OCI-LY1 (cell line): ENCODE measurements around the gene ANKRD24.
A peak's percentile ranks its signal among the peaks of the same experiment; 100 is the strongest.

Experiments used
- H2AFZ ChIP-seq: fragments of 200-600 bp; sonication (generic), shearing (Covaris generic); 2 replicates; pipeline ENCODE4 v1.6.0; 2014; ENCODE audit warnings: antibody characterized with exemption, mild to moderate bottlenecking, low read length
- H3F3A ChIP-seq: fragments of 200-600 bp; sonication (generic), shearing (Covaris generic); 2 replicates; pipeline ENCODE4 v1.6.0; 2014; ENCODE audit warnings: mild to moderate bottlenecking, antibody characterized with exemption, low read length, moderate library complexity; ENCODE audit not compliant: insufficient read depth
- H3K27ac ChIP-seq: fragments of 200-600 bp; sonication (generic); 2 replicates; pipeline ENCODE4 v1.5.1; 2014; ENCODE audit warnings: low read length, mixed run types, mild to moderate bottlenecking, low read depth; ENCODE audit not compliant: poor library complexity, severe bottlenecking
- H3K27me3 ChIP-seq: fragments of 200-600 bp; sonication (generic); 2 replicates; pipeline ENCODE4 v1.6.0; 2014; ENCODE audit warnings: antibody characterized with exemption, mild to moderate bottlenecking, low read length, moderate library complexity; ENCODE audit not compliant: insufficient read depth
- H3K36me3 ChIP-seq: fragments of 200-600 bp; sonication (generic); 2 replicates; pipeline ENCODE4 v1.6.1; 2014; ENCODE audit warnings: mild to moderate bottlenecking, antibody characterized with exemption, low read length, moderate library complexity, mixed read lengths; ENCODE audit not compliant: insufficient read depth
- H3K4me1 ChIP-seq: fragments of 200-600 bp; sonication (generic); 2 replicates; pipeline ENCODE4 v1.5.1; 2014; ENCODE audit warnings: mild to moderate bottlenecking, low read length, moderate library complexity; ENCODE audit not compliant: insufficient read depth, severe bottlenecking
- H3K4me2 ChIP-seq: fragments of 200-600 bp; sonication (generic), shearing (Covaris generic); 2 replicates; pipeline ENCODE4 v1.6.1; 2014; ENCODE audit warnings: low read length
- H3K4me3 ChIP-seq: fragments of 200-600 bp; sonication (generic); 2 replicates; pipeline ENCODE4 v1.5.1; 2014; ENCODE audit warnings: low read length, low read depth, mild to moderate bottlenecking, mixed read lengths; ENCODE audit not compliant: poor library complexity, severe bottlenecking
- H3K79me2 ChIP-seq: fragments of 200-600 bp; shearing (Covaris generic); 2 replicates; pipeline ENCODE4 v1.6.1; 2016; ENCODE audit warnings: mixed run types, low read length, mixed read lengths; ENCODE audit not compliant: insufficient read depth
- H3K9ac ChIP-seq: fragments of 200-600 bp; sonication (generic), shearing (Covaris generic); 2 replicates; pipeline ENCODE4 v1.6.1; 2014; ENCODE audit warnings: mild to moderate bottlenecking, low read length, mixed read lengths
- H3K9me2 ChIP-seq: fragments of 200-600 bp; sonication (generic), shearing (Covaris generic); 2 replicates; pipeline ENCODE4 v1.6.1; 2014; ENCODE audit warnings: low read depth, mild to moderate bottlenecking, low read length, mixed read lengths
- H3K9me3 ChIP-seq: fragments of 200-600 bp; shearing (Covaris generic); 2 replicates; pipeline ENCODE4 v1.6.1; 2014; ENCODE audit warnings: low read length, mixed read lengths
- H4K20me1 ChIP-seq: fragments of 200-600 bp; sonication (generic), shearing (Covaris generic); 2 replicates; pipeline ENCODE4 v1.6.0; 2016; ENCODE audit warnings: mild to moderate bottlenecking, low read length; ENCODE audit not compliant: insufficient read depth
- EZH2 ChIP-seq: fragments of 200-600 bp; sonication (generic), shearing (Covaris generic); IDR thresholded peaks from 2 replicates; pipeline ENCODE4 v1.8.0; 2017; ENCODE audit warnings: borderline replicate concordance, mixed run types, mild to moderate bottlenecking, antibody characterized with exemption, low read length, moderate library complexity, mixed read lengths
- TF ChIP-seq, protein P1 (sequence below): fragments of 200-600 bp; sonication (generic), shearing (Covaris generic); IDR thresholded peaks from 2 replicates; pipeline ENCODE4 v1.5.1; 2017; ENCODE audit warnings: mild to moderate bottlenecking, antibody characterized with exemption, low read length, moderate library complexity, mixed read lengths

The ANKRD24 gene

DNA sequence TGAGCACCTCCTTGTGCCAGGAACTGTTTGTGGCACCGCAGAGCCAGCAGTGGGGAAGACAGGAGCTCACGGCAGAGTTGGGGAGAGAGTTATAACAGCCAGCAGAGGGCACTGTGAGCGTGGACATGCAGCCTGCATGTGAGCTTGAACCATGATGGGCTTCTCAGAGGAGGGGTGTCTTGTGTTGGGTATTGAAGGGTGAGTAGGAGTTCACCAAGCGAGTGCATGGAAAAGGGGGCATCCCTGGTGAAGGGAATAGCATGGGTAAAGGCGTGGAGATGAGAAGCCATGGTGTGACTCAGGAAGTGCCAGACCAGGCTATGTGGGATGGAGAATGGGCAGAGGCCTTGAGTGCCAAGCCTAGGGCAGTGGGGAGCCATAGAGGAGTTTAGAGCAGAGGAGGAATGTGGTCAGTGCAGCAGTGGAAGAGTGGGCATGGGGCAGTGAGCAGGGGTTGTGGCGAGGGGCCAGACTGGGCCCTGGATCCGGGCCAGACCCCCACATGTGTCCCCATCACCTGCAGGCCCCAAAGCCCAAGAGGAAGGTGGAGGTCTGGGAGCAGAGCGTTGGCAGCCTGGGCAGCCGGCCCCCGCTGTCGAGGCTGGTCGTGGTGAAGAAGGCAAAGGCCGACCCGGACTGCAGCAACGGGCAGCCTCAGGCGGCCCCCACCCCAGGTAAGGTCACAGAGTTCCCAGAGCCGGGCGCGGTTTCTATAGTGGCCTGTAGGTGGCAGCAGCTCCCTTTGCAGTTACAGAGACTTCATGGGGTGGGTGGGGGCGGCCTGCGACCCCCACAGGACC, 84.8 kb downstream of the ANKRD24 start:
- Histone ChIP-seq H2AFZ (no peak overlapping the region), H3K9me3 (no peaks in the 10 kb centered on the region), H3K4me1 (no peaks in the 10 kb centered on the region), H3K27me3 (no peaks in the 10 kb centered on the region), H3K9ac (no peak overlapping the region), H3K4me2 (no peak overlapping the region), H4K20me1 (no peaks in the 10 kb centered on the region), H3K9me2 (no peaks in the 10 kb centered on the region), H3K4me3 (no peak overlapping the region), H3K27ac (no peak overlapping the region), H3K36me3 (peaks cover 48% of the 10 kb centered on the region), H3F3A (no peaks in the 10 kb centered on the region), H3K79me2 (no peaks in the 10 kb centered on the region)
- TF ChIP-seq, protein P1, sequence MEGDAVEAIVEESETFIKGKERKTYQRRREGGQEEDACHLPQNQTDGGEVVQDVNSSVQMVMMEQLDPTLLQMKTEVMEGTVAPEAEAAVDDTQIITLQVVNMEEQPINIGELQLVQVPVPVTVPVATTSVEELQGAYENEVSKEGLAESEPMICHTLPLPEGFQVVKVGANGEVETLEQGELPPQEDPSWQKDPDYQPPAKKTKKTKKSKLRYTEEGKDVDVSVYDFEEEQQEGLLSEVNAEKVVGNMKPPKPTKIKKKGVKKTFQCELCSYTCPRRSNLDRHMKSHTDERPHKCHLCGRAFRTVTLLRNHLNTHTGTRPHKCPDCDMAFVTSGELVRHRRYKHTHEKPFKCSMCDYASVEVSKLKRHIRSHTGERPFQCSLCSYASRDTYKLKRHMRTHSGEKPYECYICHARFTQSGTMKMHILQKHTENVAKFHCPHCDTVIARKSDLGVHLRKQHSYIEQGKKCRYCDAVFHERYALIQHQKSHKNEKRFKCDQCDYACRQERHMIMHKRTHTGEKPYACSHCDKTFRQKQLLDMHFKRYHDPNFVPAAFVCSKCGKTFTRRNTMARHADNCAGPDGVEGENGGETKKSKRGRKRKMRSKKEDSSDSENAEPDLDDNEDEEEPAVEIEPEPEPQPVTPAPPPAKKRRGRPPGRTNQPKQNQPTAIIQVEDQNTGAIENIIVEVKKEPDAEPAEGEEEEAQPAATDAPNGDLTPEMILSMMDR: peak; percentile 76
- TF ChIP-seq EZH2: no peak

DNA sequence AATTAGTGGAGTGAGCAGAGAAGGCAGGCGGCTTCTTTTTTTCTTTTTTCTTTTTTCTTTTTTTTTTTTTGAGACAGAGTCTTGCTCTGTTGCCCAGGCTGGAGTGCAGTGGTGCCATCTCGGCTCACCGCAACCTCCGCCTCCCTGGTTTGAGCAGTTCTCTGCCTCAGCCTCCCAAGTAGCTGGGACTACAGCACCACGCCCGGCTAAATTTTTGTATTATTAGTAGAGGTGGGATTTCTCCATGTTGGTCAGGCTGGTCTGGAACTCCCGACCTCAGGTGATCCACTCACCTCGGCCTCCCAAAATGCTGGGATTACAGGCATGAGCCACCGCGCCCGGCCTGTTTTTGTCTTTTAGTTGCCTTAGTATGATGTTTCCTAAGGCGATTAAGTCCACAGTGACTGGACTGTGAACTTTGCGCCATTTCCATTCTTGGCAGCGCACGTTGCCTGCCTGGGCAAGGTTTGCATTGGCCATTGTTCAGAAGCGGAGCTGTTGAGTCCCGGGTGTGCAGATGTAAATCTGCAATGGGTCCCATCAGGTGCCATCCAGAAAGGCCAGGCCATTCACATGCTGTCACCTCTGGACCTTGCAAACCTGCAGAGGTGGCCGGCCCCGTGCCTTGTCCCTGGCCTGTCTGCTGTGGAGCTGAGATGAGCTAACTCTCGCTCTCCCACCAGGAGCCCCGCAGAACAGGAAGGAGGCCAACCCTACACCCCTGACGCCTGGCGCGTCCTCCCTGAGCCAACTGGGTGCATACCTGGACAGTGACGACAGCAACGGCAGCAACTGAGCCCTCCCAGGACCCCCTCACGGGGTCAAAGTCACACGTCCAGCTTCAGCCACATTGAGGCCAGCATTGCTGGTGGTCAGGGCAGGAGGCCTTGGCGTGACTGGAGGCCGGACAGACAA, 85.7 kb downstream of the ANKRD24 start:
- H3K4me2 ChIP-seq: no peak overlapping the region
- H3K79me2 ChIP-seq: no peaks in the 10 kb centered on the region
- peaks cover 42% of the 10 kb centered on the region for H3K36me3 ChIP-seq
- no peaks in the 10 kb centered on the region for H4K20me1 ChIP-seq
- H3K9ac ChIP-seq: no peak overlapping the region
- no peaks in the 10 kb centered on the region for H3K4me1 ChIP-seq
- H3K9me2 ChIP-seq: no peaks in the 10 kb centered on the region
- H3K27me3 ChIP-seq: no peaks in the 10 kb centered on the region
- no peaks in the 10 kb centered on the region for H3K9me3 ChIP-seq
- H3K4me3 ChIP-seq: no peak overlapping the region
- H3F3A ChIP-seq: no peaks in the 10 kb centered on the region
- no peak overlapping the region for H2AFZ ChIP-seq
- no peak overlapping the region for H3K27ac ChIP-seq
- TF ChIP-seq, protein P1: no peak
- no peak for TF ChIP-seq EZH2

DNA sequence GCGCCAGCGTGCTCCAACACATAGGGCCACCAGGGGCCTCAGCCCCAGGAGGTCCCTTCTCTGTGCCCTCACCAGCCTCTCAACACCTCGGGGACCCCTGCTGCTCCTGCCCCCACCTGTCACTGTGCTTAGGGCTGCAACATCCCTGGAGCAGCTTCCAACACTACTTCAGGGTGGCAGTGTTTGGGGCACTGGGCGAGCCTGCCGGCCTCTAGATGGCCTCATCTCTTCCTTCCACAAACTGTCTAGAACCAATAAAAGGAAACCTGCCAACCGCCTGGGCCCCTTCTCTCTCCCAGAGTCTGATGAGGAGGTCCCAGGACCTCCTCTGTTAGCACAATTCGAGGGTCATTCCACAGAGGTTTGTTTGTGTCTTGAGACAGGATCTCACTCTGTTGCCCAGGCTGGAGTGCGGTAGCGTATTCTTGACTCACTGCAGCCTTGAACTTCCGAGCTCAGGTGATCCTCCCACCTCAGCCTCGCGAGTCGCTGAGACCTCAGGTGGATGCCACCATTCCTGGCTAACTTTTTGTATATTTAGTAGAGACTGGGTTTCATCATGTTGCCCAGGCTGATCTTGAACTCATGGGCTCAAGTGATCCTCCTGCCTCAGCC, 86.4 kb downstream of the ANKRD24 start:
- TF ChIP-seq, protein P1: no peak
- no peak for TF ChIP-seq EZH2
- Histone ChIP-seq H2AFZ (no peak overlapping the region), H3K36me3 (peaks cover 40% of the 10 kb centered on the region), H3K9ac (no peak overlapping the region), H3K27ac (no peak overlapping the region), H3K4me1 (no peaks in the 10 kb centered on the region), H4K20me1 (no peaks in the 10 kb centered on the region), H3K79me2 (no peaks in the 10 kb centered on the region), H3K4me2 (no peak overlapping the region), H3F3A (no peaks in the 10 kb centered on the region), H3K27me3 (no peaks in the 10 kb centered on the region), H3K9me3 (no peaks in the 10 kb centered on the region), H3K4me3 (no peak overlapping the region), H3K9me2 (no peaks in the 10 kb centered on the region)
